ENCODE measurements around the gene DCT.
"Not testable (repeated sequence)": the region's sequence is repeated elsewhere in the genome, so short reads cannot be mapped to it uniquely, and the experiment has no call there.

The DCT gene

DNA sequence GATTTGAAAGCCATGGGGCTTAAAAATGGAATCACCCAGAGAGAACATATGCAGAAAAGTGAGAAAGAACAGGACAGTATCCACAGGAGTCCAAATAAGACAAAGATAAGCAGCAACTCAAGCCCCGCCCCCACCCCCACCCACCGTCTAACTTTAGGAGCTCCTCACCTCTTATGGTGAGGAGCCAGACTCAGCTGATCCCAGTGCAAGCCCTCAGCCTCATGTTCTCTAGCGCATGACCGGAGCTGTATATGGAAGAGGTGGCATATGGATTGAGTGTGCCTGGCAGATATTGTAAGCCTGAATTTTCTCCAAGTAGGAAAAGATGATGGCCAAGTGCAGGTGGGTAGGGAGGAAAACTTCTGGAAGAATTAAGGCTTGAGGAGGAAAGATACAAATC is 36.4 kb upstream of the DCT start:
- in situ Hi-C loops (cut with HindIII; ENCODE audit: low pct_ligation_motif_present, low sequenced_read_pairs) = no loop called here
- DNase-seq = no peak
- H3K27me3 ChIP-seq (replicated peaks) = no peaks in the 10 kb centered on the region
- no peak overlapping the region for H3K4me3 ChIP-seq (ENCODE audit: low read depth, low read length)
- no peaks in the 10 kb centered on the region for H3K36me3 ChIP-seq (replicated peaks)
- no peak overlapping the region for H3K27ac ChIP-seq
- TF ChIP-seq, protein P1, sequence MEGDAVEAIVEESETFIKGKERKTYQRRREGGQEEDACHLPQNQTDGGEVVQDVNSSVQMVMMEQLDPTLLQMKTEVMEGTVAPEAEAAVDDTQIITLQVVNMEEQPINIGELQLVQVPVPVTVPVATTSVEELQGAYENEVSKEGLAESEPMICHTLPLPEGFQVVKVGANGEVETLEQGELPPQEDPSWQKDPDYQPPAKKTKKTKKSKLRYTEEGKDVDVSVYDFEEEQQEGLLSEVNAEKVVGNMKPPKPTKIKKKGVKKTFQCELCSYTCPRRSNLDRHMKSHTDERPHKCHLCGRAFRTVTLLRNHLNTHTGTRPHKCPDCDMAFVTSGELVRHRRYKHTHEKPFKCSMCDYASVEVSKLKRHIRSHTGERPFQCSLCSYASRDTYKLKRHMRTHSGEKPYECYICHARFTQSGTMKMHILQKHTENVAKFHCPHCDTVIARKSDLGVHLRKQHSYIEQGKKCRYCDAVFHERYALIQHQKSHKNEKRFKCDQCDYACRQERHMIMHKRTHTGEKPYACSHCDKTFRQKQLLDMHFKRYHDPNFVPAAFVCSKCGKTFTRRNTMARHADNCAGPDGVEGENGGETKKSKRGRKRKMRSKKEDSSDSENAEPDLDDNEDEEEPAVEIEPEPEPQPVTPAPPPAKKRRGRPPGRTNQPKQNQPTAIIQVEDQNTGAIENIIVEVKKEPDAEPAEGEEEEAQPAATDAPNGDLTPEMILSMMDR (IDR thresholded peaks at IDR 0.05; ENCODE audit: low read depth, low read length, missing control alignments) = no peak

DNA sequence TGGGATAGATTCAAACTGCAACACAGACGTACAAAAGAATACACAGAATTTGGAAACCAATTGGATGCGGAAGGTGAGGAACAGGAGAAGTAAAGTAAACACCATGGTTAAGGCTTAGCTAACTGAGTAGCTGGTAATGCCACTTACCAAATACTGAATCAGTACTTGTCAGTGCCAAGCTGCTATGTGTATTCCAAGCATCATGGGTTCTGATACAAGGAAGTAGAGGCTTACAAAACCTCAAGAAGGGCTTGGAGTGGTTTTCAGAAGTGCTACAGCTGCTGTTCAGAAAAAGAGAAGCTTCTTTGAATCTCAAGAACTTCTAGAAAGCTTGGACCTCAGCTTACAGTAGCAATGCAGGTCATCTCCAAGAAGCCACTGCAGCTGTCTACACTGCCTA is 35.9 kb upstream of the DCT start:
- H3K36me3 ChIP-seq (replicated peaks) = no peaks in the 10 kb centered on the region
- no peak overlapping the region for H3K27ac ChIP-seq
- in situ Hi-C loops (cut with HindIII; ENCODE audit: low pct_ligation_motif_present, low sequenced_read_pairs) = no loop called here
- DNase-seq = no peak
- no peak overlapping the region for H3K4me3 ChIP-seq (ENCODE audit: low read depth, low read length)
- no peaks in the 10 kb centered on the region for H3K27me3 ChIP-seq (replicated peaks)
- TF ChIP-seq, protein P1 (IDR thresholded peaks at IDR 0.05; ENCODE audit: low read depth, low read length, missing control alignments) = no peak

DNA sequence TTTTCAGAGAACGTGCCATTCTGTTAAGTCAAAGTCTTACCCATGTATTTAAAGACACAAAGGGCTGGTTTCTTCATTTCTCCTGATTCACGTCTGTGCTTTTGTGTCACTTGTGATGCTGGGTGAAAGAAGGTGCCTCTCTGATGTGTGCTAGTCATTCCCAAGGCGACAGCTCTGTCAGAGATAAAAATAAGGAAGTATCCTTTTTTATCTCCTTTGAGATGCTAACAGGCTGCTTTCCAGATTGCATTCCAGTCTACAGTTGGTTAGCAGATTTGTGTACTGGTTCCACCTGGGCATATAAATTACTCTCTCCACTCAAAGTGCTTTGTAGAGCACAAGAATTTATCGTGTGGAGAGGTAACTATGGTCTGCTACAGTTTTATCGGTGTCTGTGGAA is 33.5 kb upstream of the DCT start:
- in situ Hi-C loops (cut with HindIII; ENCODE audit: low pct_ligation_motif_present, low sequenced_read_pairs) = no loop called here
- H3K27ac ChIP-seq = no peak overlapping the region
- H3K36me3 ChIP-seq (replicated peaks) = no peaks in the 10 kb centered on the region
- H3K4me3 ChIP-seq (ENCODE audit: low read depth, low read length) = no peak overlapping the region
- no peaks in the 10 kb centered on the region for H3K27me3 ChIP-seq (replicated peaks)
- TF ChIP-seq, protein P1 (IDR thresholded peaks at IDR 0.05; ENCODE audit: low read depth, low read length, missing control alignments) = no peak
- DNase-seq = no peak

DNA sequence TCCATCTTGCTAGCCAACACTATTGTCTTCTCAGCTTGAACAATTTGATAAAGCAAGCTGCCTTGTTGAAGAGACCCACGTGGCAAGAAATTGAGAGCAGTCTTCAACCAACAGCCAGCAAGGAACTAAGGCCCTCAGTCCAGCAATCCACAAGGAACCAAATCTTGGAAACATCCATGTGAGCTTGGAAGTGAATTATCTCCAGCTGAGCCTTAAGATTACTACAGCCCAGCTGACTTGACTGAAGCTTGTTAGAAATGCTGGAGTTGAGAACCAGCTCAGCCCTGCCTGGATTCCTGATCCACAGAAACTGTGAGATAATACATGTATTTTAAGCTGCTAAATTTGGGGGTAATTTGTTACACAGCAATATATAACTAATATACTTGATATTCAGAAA is 26.2 kb upstream of the DCT start:
- DNase-seq = no peak
- TF ChIP-seq, protein P1 (IDR thresholded peaks at IDR 0.05; ENCODE audit: low read depth, low read length, missing control alignments) = no peak
- no peak overlapping the region for H3K4me3 ChIP-seq (ENCODE audit: low read depth, low read length)
- in situ Hi-C loops (cut with HindIII; ENCODE audit: low pct_ligation_motif_present, low sequenced_read_pairs) = no loop called here
- no peaks in the 10 kb centered on the region for H3K36me3 ChIP-seq (replicated peaks)
- H3K27me3 ChIP-seq (replicated peaks) = no peaks in the 10 kb centered on the region
- no peak overlapping the region for H3K27ac ChIP-seq

DNA sequence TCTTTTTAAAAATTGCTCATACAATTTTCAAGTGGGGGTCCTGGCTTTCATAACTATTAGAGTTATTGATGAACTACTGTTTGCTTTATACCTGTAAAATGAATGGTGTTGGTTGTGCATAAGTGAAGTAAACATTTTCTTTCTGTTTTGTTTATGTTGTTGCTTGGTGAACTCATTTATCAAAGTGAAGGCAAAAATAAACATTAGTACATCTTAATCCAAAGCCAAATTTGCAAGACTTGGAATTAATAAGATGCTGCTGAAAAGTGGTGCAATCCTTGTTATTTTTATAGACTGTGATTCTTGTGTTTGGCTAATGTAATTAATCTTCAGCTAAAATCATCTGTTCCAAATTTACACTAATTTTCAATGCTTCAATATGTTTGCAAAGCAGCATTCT is 24.4 kb upstream of the DCT start:
- TF ChIP-seq, protein P1 (IDR thresholded peaks at IDR 0.05; ENCODE audit: low read depth, low read length, missing control alignments) = no peak
- DNase-seq = no peak
- Histone ChIP-seq H3K27me3 (replicated peaks) (no peaks in the 10 kb centered on the region), H3K4me3 (ENCODE audit: low read depth, low read length) (no peak overlapping the region), H3K36me3 (replicated peaks) (no peaks in the 10 kb centered on the region), H3K27ac (no peak overlapping the region)
- in situ Hi-C loops (cut with HindIII; ENCODE audit: low pct_ligation_motif_present, low sequenced_read_pairs) = no loop called here

DNA sequence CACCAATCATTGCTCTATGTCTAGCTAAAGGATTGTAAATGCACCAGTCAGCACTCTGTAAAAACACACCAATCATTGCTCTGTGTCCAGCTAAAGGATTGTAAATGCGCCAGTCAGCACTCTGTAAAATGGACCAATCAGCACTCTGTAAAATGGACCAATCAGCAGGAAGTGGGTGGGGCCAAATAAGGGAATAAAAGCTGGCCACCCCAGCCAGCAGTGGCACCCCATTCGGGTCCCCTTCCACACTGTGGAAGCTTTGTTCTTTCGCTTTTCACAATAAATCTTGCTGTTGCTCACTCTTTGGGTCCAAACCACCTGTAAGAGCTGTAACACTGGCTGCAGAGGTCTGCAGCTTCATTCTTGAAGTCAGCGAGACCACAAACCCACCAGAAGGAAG is 19.3 kb upstream of the DCT start:
- DNase-seq; in situ Hi-C loops (cut with HindIII; ENCODE audit: low pct_ligation_motif_present, low sequenced_read_pairs); H3K27ac ChIP-seq; H3K36me3 ChIP-seq (replicated peaks); H3K27me3 ChIP-seq (replicated peaks); H3K4me3 ChIP-seq (ENCODE audit: low read depth, low read length): not testable (repeated sequence)

Measured in brain microvascular endothelial cell (primary cell).